GM18907 (cell line): ENCODE results near the gene MAGI1.
"Not testable (repeated sequence)": the region's sequence is repeated elsewhere in the genome, so short reads cannot be mapped to it uniquely, and the experiment has no call there.

Experiments
- ATAC-seq: cut with Tn5 transposase; IDR thresholded peaks from one replicate; pipeline ENCODE4 v1.9.1; 2021; ENCODE audit warnings: mild to moderate bottlenecking, moderate library complexity; ENCODE audit not compliant: unreplicated experiment

The MAGI1 gene

DNA sequence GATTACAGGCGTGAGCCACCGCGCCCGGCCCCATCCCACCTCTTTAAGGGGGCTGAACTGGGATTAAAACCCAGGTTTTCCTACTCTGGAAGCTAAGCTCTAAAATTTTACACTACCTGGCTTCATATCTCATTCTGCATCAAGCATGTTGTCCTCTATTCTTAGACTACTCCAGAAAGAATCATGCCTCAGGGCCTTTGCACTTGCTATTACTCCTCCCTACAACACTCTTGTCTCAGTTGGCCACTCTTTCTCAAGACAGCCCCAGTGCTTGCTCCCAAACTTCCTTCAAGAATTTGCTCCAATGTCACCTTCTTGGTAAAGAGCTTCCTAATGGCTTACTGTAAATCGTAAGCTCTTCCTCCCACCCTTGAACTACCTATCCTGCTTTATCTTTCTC is 521.7 kb downstream of the MAGI1 start:
- no peak for ATAC-seq

DNA sequence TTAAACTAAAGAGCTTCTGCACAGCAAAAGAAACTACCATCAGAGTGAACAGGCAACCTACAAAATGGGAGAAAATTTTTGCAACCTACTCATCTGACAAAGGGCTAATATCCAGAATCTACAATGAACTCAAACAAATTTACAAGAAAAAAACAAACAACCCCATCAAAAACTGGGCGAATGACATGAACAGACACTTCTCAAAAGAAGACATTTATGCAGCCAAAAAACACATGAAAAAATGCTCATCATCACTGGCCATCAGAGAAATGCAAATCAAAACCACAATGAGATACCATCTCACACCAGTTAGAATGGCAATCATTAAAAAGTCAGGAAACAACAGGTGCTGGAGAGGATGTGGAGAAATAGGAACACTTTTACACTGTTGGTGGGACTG is 524.4 kb downstream of the MAGI1 start:
- not testable (repeated sequence) for ATAC-seq

DNA sequence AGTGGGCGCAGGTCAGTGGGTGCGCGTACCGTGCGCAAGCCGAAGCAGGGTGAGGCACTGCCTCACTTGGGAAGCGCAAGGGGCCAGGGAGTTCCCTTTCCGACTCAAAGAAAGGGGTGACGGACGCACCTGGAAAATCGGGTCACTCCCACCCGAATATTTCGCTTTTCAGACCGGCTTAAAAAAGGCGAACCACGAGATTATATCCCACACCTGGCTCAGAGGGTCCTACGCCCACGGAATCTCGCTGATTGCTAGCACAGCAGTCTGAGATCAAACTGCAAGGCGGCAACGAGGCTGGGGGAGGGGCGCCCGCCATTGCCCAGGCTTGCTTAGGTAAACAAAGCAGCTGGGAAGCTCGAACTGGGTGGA is 529.3 kb downstream of the MAGI1 start:
- ATAC-seq, result not testable (repeated sequence)

DNA sequence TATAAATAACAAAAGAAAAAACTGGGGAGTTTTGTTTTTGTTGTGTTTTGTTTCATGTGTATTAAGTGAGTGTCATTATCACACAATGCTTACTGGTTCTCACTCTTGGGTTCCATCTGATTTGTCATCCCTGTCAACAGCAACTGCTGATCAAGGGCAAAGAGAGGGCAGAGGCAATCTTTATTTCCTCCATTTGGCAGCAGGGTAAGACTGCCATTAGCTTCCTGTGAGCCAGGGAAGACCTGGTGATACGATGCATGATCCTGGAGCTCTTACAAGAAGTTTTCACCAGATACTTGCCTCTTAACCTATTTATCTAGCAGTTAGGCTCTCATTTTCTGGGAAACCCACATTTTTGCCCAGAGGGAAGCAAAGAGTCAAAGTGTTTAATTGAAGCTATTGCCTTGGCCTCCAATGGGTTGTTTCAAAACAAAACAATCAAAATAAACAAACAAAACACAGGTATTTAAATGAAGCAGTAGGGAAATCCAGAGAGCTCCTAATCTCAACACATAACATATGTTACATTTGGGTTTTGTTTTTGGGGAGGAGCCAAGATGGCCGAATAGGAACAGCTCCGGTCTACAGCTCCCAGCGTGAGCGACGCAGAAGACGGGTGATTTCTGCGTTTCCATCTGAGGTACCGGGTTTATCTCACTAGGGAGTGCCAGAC is 529.8 kb downstream of the MAGI1 start:
- no peak for ATAC-seq

DNA sequence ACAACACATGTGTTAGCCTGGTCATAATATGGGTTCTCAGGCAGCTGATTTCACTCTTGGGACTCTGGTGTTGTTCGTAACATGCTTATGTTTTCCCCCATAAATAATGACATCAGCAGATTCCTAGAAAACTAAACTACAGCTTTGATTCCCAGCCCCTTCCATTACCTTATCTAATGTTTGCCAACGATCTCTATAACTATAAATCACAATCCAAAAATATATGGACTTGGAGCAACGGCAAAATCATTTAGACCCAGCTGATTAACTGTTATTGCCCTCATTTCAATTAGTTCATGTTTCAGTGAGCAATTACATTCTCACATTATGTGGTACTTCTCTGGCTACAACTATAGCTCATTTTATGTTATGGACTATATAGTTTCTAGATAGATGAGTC is 531.3 kb downstream of the MAGI1 start:
- ATAC-seq, result no peak

DNA sequence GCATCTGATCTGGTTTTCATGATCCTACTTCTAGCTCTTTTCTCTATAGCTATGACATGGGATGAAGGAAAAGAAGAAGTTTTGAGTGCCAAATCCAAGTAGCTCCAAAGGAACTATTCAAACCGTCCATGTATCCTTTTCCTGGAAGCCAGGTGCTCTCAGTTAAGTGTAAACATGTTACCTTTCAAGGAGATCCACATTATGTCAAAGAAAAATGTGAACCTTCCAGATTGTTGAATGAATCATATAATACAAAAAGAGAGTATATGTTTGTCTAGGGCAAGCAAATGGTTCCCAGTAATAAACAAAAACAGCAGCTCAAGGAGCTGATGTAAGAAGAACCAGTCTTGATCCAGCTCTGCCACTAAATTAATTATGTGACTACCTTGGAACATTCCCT is 534.9 kb downstream of the MAGI1 start:
- no peak for ATAC-seq

DNA sequence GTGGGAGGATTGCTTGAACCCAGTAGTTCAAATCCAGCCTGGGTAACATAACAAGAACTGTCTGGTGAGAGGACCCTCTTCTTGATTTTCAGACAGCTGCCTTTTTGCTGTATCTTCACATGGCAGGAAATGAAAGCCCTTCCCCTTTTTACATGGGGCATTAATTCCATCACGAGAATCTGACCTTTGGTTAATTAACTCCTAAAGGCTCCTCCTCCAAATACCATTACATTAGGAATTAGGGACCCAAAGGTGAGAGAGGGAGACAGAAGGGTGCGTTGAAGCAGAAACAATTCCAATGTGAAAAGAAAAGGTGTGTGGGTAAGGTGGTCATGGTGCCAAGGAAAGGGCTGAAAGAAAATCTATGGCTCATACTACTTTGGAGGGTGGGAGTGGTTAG is 536.2 kb downstream of the MAGI1 start:
- ATAC-seq, result no peak

DNA sequence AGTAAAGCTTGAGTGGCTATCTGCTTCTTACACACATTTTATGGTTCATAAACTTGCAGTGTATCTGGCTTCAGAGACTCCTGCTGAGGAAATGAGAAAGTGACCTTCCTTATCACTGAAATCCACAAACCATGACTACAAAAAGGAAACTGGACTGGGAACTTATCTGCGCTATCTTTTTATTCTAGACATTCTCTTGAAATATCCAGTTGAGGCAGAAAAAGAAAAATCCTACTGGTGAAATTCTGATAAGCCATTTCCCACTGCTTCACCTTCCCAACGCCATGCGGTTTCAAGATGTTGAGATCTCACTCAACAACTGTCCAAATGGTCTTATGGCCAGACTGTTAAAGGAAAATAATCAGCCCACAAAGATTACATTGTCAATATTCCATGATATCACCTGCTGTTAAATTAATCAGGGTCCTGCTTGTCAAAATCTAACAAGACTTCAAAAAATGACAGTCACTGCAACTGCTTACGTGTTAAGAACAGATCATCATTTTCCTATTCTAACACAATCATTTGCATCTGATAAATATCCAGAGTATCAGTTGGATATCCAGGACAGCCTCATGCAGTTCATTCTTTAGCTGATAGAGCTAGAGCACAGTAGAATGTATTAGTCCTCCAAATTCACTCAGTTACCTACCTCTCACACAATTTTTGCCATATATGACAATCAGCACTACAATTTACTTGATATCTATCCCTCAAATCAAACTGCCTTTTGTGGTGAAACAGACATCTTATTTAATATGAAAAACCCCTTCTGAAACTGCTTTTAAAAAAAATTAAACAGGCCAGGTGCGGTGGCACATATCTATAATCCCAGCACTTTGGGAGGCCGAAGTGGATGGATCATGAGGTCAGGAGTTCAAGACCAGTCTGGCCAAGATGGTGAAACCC is 538.1 kb downstream of the MAGI1 start:
- ATAC-seq, result no peak

DNA sequence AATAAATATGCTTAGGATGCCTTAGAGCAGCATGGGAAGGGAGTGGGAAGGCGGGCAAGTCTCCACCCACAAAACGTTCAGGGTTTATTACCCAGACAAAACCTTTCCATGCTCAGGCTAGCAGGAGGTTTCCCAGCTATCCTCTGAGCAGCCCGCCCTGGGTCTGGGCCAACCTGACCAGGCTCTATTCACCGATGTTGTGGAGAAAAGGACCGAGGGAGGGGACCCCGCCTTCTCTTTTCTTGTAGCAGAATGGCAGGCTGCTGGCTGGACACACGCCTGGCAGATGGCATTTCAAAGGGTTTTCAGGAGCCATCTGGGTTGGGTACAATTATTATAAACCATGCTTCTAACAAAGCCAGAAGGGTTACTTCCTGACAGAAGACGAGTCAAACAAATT is 540.9 kb downstream of the MAGI1 start:
- ATAC-seq, result no peak

DNA sequence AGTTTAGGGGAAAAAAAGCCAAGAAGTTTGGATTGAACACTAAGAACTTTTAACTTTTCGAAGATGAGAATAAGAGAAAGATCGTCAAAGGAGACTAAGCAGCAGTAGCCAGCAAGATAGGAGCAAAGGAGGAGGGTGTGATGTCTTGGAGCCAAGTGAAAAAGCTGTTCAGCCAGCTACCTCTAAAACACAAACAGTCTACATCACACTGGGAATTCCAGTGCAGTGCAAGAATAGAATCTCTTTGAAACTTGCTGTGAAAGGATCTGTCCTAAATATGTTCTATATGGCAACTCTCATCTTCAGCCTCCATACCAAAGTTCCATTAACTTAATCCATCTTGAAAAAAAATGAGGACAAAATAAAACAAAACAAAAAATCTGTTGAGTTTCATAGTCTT is 541.5 kb downstream of the MAGI1 start:
- no peak for ATAC-seq

DNA sequence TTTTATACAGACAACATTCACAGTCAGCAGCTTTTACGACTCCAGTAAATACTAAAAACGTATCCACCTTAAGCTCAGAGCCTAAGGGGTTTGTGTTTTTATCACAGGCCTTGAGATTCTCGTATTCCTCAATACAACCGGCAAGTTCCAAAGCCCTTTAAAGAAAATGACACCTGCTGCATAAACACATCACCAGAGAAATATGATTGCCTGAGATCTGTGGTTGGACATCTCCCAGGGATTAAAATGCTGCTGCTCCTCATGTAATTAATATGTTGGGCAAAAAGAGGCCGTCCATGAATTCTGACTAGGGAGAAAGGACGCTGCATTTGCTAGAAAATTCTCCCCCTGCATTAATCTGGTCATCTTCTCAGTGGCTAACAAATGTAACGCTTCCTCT is 544.8 kb downstream of the MAGI1 start:
- ATAC-seq, result no peak

DNA sequence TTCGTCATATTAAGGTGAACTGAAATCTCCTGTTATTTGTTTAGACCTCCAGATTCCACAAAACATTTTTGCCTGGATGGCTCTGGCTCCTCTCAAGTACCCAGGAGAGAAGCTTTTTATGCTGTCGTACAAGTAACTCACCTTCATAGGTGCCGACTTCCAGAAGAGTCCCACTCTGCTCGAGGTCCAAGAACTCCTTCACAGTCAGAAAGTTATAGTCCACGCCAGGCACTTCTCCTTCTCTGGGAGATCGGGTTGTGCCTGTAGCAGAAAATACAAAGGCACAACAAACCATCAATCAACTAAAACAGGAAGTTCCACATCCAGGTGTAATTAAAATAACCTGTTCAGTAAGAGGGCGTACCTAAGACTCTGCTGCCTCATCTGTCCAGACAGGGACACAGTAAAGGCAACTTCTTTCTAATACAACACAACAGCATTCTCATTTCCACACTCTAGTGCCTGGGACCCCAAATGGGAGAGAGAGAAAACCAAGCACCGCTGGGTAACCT is 545.3 kb downstream of the MAGI1 start:
- ATAC-seq, result no peak

DNA sequence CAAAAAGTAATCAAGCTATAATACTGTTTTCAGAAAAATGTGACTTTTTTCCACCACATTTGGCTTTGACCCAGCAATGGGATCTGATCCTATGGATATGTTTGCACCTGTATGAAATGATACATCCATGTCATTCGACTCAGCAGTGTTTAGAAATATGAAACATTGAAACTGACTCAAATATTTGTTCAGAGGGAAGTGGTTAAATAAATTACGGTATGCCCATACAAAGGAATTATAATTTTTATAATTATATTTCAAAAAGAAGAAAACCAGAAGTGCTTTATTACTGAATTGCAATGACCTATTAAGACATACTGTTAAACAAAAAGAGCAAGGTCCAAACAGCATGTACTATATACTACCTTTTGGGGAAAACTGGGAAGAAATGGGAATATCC is 546.5 kb downstream of the MAGI1 start:
- no peak for ATAC-seq

DNA sequence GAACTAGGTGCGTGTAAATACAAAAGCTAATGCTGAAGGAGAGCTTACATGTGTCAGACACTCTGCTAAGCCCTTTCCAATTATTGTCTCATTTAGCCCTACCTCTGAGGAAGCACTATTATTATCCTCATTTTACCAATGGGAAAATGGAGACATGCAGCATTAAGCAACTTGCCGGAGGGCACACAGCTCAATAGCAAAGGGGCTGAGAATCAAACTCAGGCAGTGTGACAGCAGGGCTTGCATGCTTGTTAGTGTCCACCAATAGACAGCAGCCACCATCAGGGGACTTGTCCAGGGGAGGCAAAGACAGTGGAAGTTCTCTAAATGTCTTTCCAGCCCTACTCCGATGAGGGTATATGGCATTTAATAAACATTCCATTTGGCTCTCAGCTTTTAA is 548.6 kb downstream of the MAGI1 start:
- ATAC-seq, result no peak

DNA sequence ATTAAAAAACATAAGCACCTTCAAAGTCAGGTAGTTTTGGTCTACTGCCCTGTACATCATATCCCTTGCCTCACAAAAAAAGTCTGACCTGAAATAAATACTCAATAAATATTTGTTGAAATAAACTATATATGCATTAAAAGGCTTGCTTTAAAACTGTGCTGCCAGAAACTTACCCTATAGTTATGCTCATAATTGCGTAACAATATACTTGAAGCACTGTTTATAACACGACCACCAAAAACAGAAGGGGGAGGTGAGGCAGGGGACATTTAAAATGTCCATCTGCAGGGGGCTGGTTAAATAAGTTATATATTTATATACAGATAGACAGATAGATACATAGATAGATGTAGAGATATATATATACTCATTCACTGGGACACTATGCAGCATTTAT is 549.5 kb downstream of the MAGI1 start:
- ATAC-seq, result no peak

DNA sequence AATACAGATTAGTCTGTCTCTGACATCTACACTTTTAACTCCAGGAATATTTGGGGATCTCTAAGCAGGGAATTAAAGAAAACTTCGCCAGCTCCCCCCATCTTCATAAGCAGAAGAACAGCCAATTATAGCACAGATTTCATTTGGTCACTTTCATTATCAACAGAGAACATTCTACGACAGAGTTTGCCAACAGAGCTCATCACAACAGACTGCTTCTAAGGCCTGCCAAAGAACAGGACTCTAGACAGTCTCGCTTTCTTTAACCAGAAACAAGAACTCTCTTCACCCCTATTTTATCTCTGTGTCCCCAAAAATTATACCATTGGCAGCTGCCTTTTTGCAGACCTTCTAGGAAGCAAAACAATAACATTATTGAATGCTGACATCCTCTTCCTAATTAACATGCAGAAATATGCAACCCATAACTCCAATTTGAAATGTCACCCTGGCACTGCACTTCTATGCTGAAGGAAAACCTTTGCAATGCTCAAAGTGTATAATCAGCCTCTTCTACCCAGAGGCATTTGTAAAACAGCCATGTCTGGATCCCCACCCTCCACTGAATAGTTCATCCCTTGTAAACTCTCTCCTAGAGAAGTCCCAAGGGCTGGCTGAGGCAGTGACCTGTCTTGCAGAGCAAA is 552.8 kb downstream of the MAGI1 start:
- ATAC-seq, result no peak

DNA sequence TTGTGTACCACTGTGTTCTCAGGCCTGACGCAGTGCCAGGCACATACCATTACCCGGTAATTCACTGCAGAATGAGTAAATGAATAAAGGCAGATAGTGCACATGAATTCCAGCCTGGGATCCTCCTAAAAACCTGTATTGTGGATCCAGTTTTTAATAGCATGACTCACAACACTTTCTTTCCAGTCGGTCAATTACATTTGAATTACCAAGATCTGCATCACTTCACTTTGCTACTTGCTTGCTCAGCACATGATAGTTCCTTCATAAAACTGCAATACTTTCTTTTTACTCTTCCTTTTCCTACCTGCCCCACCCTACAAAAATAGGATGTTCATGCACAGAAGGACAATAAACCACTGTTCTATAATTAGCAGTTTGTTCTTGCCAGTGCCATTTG is 553.8 kb downstream of the MAGI1 start:
- no peak for ATAC-seq

DNA sequence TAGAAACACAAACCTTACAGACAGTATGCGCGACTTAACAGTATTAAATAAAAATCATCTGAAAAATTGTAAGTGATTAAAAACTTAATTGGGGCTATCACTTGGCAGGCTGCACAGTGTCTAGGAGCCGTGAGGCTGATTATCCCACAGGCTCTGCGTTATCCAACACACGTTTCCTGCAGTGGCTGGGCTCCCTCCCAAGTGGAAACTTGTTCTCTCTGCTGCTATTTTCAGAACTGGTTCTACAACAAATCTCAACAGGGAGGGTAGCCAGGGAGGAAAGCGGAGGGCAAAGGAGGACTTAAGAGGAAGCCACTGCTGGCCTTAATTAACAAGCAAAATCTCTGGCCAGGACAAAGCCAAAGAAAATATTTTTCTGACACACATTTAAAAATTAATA is 555.2 kb downstream of the MAGI1 start:
- ATAC-seq, result no peak

DNA sequence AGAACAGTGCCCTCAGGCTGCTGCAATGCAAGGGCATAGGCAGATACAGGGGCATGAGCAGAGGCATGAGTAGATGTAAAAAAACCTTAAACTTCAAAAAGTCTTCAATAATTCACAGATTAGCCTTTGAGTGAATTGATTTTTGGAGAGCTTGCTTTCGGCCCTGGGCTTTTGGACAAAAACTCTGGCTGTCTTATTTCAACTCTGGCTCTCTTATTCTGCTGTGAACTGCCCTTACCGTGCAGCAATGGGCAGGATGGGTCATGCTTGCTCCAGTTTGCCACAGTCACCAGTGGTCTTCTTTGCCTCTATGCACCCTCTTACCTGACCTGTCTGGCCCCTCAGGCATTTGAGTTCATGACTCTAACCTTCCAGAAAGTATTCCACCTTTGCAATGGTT is 555.7 kb downstream of the MAGI1 start:
- ATAC-seq, result no peak

DNA sequence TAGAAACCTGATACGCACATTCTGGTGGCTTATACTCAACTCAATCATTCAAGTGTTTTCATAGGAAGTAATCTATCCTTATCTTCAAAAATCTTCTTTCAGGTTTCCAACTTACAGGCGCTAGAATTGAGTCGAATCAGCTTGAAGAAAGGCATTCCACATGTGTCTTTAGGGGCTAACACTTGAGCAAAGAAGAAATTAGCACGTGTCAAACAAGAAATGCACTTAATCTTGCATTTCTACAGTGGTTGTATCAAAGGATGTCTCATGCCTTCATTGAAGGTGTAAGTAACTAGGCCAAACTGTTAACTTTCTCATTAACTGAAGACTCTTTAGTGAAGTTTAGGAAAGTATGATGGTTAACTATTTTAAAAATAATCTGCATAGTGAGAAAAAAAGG is 557.6 kb downstream of the MAGI1 start:
- ATAC-seq, result no peak

DNA sequence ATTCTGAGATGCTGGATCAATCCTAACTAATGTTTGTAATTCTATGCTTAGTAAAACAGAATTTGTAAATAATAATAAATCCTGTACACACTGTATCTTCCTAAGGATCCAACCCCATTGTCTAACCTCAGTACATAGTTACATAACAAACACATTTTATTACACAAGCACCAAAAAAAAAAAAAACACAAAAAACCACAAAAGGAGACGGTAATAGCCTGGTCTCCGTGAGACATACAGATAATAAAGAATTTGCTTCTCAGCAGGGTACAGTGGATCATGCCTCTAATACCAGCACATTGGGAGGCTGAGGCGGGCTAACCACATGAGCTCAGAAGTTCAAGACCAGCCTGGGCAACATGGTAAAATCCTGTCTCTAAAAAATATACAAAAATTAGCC is 558.7 kb downstream of the MAGI1 start:
- no peak for ATAC-seq
